Renal pelvis (tissue), 4 donors: Measurements from ENCODE around the gene TRIM66. TPM values are rescaled to one million over a fixed set of nuclear protein-coding genes. Genes with fewer than 3 reads are reported as not detected.

Experiments used
- DNase-seq: peaks from one replicate; pipeline ENCODE4 v3.0.0-alpha.2; 2013
- polyA plus RNA-seq, 3 donors: library from polyadenylated mRNA; unstranded; fragments of 120-200 nt; gene quantifications; one replicate each; pipeline ENCODE4 v1.2.1, GENCODE V29; 2013; ENCODE audit not compliant: insufficient read length in 3 of 3

Gene TRIM66
- polyA plus RNA-seq, 3 donors, result 3.9 to 14.3 (median 11.6) TPM

GRCh38 chr11:8658321-8659057 is 24.0 kb downstream of the TRIM66 start:
- DNase-seq, result no peak

GRCh38 chr11:8656291-8656690 is 26.2 kb downstream of the TRIM66 start:
- no peak for DNase-seq

- no peak for DNase-seq
Measured at GRCh38 chr11:8654503-8654902, 28.0 kb downstream of the TRIM66 start.

- DNase-seq, result no peak
Measured at GRCh38 chr11:8652140-8652539, 30.3 kb downstream of the TRIM66 start.

- DNase-seq, result no peak
Measured at GRCh38 chr11:8650401-8650990, 32.0 kb downstream of the TRIM66 start.

- DNase-seq, result no peak
Measured at GRCh38 chr11:8649361-8649760, 33.1 kb downstream of the TRIM66 start.

GRCh38 chr11:8646873-8647272 is 35.6 kb downstream of the TRIM66 start:
- no peak for DNase-seq

- DNase-seq, result peak; percentile 57
Measured at GRCh38 chr11:8642196-8642841, 40.1 kb downstream of the TRIM66 start.

- no peak for DNase-seq
Measured at GRCh38 chr11:8641332-8641731, 41.1 kb downstream of the TRIM66 start.

GRCh38 chr11:8640267-8640906 is 42.1 kb downstream of the TRIM66 start:
- no peak for DNase-seq

- no peak for DNase-seq
Measured at GRCh38 chr11:8639655-8640054, 42.8 kb downstream of the TRIM66 start.

GRCh38 chr11:8638300-8638699 is 44.2 kb downstream of the TRIM66 start:
- DNase-seq, result no peak

GRCh38 chr11:8636127-8636526 is 46.3 kb downstream of the TRIM66 start:
- DNase-seq, result no peak

GRCh38 chr11:8634498-8634897 is 48.0 kb downstream of the TRIM66 start:
- no peak for DNase-seq

- no peak for DNase-seq
Measured at GRCh38 chr11:8631395-8632118, 50.9 kb downstream of the TRIM66 start.

GRCh38 chr11:8624698-8625097 is 57.8 kb downstream of the TRIM66 start:
- no peak for DNase-seq

GRCh38 chr11:8621147-8621546 is 61.3 kb downstream of the TRIM66 start:
- DNase-seq, result no peak

- DNase-seq, result no peak
Measured at GRCh38 chr11:8617063-8617462, 65.4 kb downstream of the TRIM66 start.

GRCh38 chr11:8615291-8616032 is 67.0 kb downstream of the TRIM66 start:
- no peak for DNase-seq

- DNase-seq, result no peak
Measured at GRCh38 chr11:8614497-8614896, 68.0 kb downstream of the TRIM66 start.

- DNase-seq, result no peak
Measured at GRCh38 chr11:8613036-8613435, 69.4 kb downstream of the TRIM66 start.
